Tibial artery (tissue), 4 donors: ENCODE measurements around the gene ACP7.
A peak's percentile ranks its signal among the peaks of the same experiment; 100 is the strongest.

Experiments
- DNase-seq, 2 donors: peaks; one replicate each; pipeline ENCODE4 v3.0.0-alpha.2; 2019
- H3K27ac ChIP-seq, 2 donors: fragments of 200-600 bp; sonication (generic) in 1 of 2; 1 replicate in 1 of 2; 2 replicates in 1 of 2; pipeline ENCODE4 v1.5.1; 2018 to 2019; ENCODE audit warnings: mild to moderate bottlenecking in 1 of 2
- H3K27me3 ChIP-seq, 2 donors: fragments of 200-600 bp; sonication (generic) in 1 of 2; one replicate each; pipeline versions ENCODE4 v1.5.1 to v1.6.0; 2016 to 2019
- H3K36me3 ChIP-seq, 3 donors: fragments of 200-600 bp; sonication (generic) in 2 of 3; one replicate each; pipeline ENCODE4 v1.5.1; 2016 to 2019; ENCODE audit warnings: mild to moderate bottlenecking in 2 of 3
- H3K4me1 ChIP-seq, 4 donors: fragments of 200-600 bp; sonication (generic) in 2 of 4; 1 replicate in 3 of 4; 2 replicates in 1 of 4; pipeline ENCODE4 v1.5.1; 2016 to 2019
- H3K4me3 ChIP-seq, 2 donors: fragments of 200-600 bp; sonication (generic) in 1 of 2; 1 replicate in 1 of 2; 2 replicates in 1 of 2; pipeline ENCODE4 v1.5.1; 2018 to 2019; ENCODE audit warnings: mild to moderate bottlenecking in 2 of 2
- H3K9me3 ChIP-seq, 3 donors: fragments of 200-600 bp; sonication (generic) in 1 of 3; one replicate each; pipeline ENCODE4 v1.5.1; 2016 to 2019
- intact Hi-C: fragments of 100-400 bp; cut with DNase I; formaldehyde crosslinking; loops from one replicate; pipeline ENCODE4 v1.15.0; 2023; ENCODE audit warnings: low total_unique reads
- TF ChIP-seq, protein P1 (sequence below), 2 experiments: fragments of 200-600 bp in 1 of 2; fragments of 450-650 bp in 1 of 2; IDR thresholded peaks; one replicate each; pipeline ENCODE4 v1.5.1; 2017 to 2019; ENCODE audit warnings: antibody characterized with exemption in 2 of 2, mild to moderate bottlenecking in 1 of 2, moderate library complexity in 1 of 2

ACP7 gene

DNA sequence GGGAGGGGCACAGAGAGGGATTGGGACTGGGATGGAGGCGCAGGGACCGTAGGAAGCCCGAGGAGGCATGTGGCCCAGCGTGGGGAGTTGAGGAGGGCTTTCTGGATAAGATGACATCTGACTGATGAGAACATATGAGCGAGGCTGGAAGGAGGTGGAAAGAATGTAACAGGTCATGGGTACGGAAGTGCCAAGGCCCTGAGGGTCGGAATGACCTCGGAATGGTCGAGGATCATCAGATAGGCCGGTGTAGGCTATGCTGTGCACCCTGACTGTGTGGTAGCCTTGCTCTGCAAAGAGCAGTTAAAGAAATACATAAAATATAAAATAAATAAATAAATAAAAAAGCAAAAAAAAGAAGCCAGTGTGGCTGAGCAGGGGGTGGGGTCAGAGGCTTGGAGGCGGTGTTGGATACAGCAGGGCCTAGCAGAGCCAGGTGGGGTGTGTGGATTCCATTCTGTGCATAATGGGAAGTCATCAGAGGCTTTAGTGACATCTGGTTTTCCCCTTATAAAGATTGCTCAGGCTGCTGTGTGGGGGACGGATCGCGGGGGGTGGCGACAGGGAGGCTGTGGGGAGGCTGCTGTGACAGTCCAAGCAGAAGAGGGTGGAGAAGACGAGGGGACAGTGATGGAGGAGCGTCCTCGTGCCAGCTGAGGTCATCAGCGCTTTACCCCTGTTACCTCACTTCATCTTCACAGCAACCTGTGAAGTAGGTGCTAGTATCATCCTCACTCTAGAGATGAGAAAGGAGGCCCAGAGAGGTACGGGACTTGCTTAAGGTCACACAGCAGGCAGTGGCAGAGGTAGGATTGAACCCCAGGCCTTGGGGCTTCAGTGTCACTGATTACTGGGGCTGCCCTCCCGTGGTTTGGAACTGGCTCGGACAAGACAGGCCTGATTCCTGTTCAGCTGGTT, 46.4 kb downstream of the ACP7 start:
- no peaks in the 10 kb centered on the region for H3K9me3 ChIP-seq
- H3K4me1 ChIP-seq = peaks cover 0 to 80% (median 47%) of the 10 kb centered on the region in 4 donors
- DNase-seq = no peak
- H3K27me3 ChIP-seq = no peaks in the 10 kb centered on the region
- H3K36me3 ChIP-seq = no peaks in the 10 kb centered on the region
- intact Hi-C loops = no loop called here
- no peak overlapping the region for H3K4me3 ChIP-seq
- TF ChIP-seq, protein P1, sequence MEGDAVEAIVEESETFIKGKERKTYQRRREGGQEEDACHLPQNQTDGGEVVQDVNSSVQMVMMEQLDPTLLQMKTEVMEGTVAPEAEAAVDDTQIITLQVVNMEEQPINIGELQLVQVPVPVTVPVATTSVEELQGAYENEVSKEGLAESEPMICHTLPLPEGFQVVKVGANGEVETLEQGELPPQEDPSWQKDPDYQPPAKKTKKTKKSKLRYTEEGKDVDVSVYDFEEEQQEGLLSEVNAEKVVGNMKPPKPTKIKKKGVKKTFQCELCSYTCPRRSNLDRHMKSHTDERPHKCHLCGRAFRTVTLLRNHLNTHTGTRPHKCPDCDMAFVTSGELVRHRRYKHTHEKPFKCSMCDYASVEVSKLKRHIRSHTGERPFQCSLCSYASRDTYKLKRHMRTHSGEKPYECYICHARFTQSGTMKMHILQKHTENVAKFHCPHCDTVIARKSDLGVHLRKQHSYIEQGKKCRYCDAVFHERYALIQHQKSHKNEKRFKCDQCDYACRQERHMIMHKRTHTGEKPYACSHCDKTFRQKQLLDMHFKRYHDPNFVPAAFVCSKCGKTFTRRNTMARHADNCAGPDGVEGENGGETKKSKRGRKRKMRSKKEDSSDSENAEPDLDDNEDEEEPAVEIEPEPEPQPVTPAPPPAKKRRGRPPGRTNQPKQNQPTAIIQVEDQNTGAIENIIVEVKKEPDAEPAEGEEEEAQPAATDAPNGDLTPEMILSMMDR (IDR thresholded peaks at IDR 0.05) = no peak
- peak overlapping the region in 1 of 2 donors; percentile 37 for H3K27ac ChIP-seq

DNA sequence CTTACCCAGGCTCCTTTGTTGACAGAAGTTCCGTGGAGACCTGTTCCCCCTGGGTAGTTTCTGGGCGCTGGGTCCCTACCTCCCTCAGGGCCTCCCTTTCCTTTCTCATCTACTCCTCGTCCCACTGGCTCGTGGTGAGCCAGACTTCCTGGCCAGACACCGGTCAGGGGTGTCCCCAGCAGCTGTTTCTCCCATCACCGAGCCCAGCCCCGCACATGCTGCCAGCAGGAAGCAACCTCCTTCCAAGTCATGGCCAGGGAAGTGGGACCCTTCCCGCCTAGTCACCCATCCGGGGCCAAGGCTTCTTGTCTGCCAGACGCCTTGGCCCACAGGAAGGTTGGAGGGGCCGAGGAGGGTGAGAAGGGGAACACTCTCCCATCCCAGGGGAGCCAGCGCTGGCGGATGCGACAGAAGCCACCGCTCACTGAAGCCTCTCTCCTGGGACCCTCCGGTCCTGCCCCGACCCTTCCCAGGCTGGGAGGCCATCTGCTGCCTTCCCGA, 47.1 kb downstream of the ACP7 start:
- Histone ChIP-seq H3K27me3 (no peaks in the 10 kb centered on the region), H3K4me3 (no peak overlapping the region), H3K9me3 (no peaks in the 10 kb centered on the region), H3K27ac (peak overlapping the region in 1 of 2 donors; percentile 37), H3K4me1 (peaks cover 0 to 80% (median 43%) of the 10 kb centered on the region in 4 donors), H3K36me3 (no peaks in the 10 kb centered on the region)
- TF ChIP-seq, protein P1 (IDR thresholded peaks at IDR 0.05) = no peak
- intact Hi-C loops = no loop called here
- DNase-seq = no peak

- H3K9me3 ChIP-seq = no peaks in the 10 kb centered on the region
- no peaks in the 10 kb centered on the region for H3K27me3 ChIP-seq
- TF ChIP-seq, protein P1 (IDR thresholded peaks at IDR 0.05) = no peak
- H3K4me1 ChIP-seq = peaks cover 0 to 80% (median 32%) of the 10 kb centered on the region in 4 donors
- H3K27ac ChIP-seq = no peak overlapping the region
- H3K4me3 ChIP-seq = no peak overlapping the region
- DNase-seq = no peak
- intact Hi-C loops = no loop called here
- H3K36me3 ChIP-seq = no peaks in the 10 kb centered on the region
Observed at GRCh38 chr19:39132344-39132969, 48.3 kb downstream of the ACP7 start.

- Histone ChIP-seq H3K4me1 (peaks cover 0 to 73% (median 24%) of the 10 kb centered on the region in 4 donors), H3K4me3 (no peak overlapping the region), H3K9me3 (no peaks in the 10 kb centered on the region), H3K27ac (no peak overlapping the region), H3K36me3 (no peaks in the 10 kb centered on the region), H3K27me3 (no peaks in the 10 kb centered on the region)
- intact Hi-C loops = no loop called here
- TF ChIP-seq, protein P1 (IDR thresholded peaks at IDR 0.05) = no peak
- no peak for DNase-seq
Observed at GRCh38 chr19:39133431-39134270, 49.5 kb downstream of the ACP7 start.

DNA sequence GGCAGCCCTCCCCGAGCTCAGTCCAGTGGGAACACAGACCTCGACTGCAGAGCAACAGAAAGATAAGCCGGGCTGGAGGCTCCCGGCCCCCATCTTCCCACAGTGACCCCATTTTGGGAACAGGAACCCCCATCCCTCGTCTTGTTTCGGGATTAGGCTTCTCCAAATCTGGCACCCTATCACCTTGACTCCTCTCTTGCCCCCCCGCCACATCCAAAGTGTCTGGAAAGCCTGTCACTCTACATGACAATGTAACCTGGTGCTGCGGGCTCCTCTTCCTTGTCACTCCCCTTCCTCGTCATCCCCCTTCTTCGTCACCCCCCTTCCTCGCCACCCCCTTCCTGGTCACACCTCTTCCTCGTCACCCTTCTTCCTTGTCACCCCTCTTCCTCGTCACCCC, 51.5 kb downstream of the ACP7 start:
- Histone ChIP-seq H3K36me3 (no peaks in the 10 kb centered on the region), H3K9me3 (no peaks in the 10 kb centered on the region), H3K27ac (no peak overlapping the region), H3K4me3 (no peak overlapping the region), H3K27me3 (no peaks in the 10 kb centered on the region), H3K4me1 (peaks cover 0 to 74% (median 20%) of the 10 kb centered on the region in 4 donors)
- intact Hi-C loops = no loop called here
- no peak for DNase-seq
- TF ChIP-seq, protein P1 (IDR thresholded peaks at IDR 0.05) = no peak
